Measurements from ENCODE around the gene VWA5B1. TPM values are rescaled to one million over a fixed set of nuclear protein-coding genes. Genes with fewer than 3 reads are reported as not detected.

VWA5B1 gene
- total and polyA plus RNA-seq, 2 donors (not counting 3 experiments of a cell fraction or from before 2014, with no cell fraction given), result not detected

DNA sequence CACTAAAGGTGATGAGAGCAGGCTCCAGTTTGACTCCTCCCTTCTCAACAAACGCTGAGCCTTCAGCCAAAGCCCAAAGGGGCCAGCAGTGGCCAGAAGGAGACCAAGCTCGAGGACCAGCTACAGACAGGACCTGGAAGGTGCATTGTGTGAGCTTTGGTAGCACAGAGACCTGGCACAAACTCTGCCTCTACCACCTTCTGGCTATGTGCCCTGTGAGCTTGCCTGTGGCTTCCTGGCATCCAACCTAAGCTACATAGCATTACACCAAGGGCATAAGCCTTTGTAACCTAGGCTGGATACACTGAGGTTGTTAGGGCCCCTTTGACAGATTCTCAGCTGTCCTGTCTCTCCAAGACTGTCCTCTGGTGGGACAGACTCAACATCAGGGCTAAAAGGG lies 6.6 kb upstream of the VWA5B1 start:
- no peak overlapping the region for H3K4me2 ChIP-seq (ENCODE audit: insufficient read depth, low read length)
- dilution Hi-C loops (cut with MboI; ENCODE audit: extremely low pct_ligation_motif_present, low sequenced_read_pairs), result no loop called here
- no peak overlapping the region for H2AFZ ChIP-seq (ENCODE audit: low read depth, low read length)
- H4K20me1 ChIP-seq (replicated peaks; ENCODE audit: control insufficient read depth, extremely low read depth, insufficient read depth, low read length), result no peaks in the 10 kb centered on the region
- intact Hi-C loops (cut with micrococcal nuclease), result no loop called here
- H3K79me2 ChIP-seq (ENCODE audit: control insufficient read depth, insufficient read depth, low read length), result no peaks in the 10 kb centered on the region
- FAIRE-seq, result no peak
- no peak overlapping the region for H3K4me3 ChIP-seq (replicated peaks in 1 of 3; ENCODE audit: insufficient read depth in 1 of 3, low read depth in 1 of 3, low read length in 3 of 3)
- CTCF ChIA-PET, result no interaction called here
- POLR2A ChIA-PET, result no interaction called here
- no peaks in the 10 kb centered on the region for H3K36me3 ChIP-seq (ENCODE audit: control insufficient read depth in 2 of 2, extremely low read depth in 1 of 2, insufficient read depth in 2 of 2, low read length in 2 of 2)
- no peak overlapping the region for H3K9ac ChIP-seq (replicated peaks; ENCODE audit: extremely low read depth, insufficient read depth, low read length)
- H3K27ac ChIP-seq (ENCODE audit: insufficient read depth, low read depth, low read length), result no peak overlapping the region
- BruUV-seq (replicated peaks), result no TSS peak
- TF ChIP-seq, protein P1, sequence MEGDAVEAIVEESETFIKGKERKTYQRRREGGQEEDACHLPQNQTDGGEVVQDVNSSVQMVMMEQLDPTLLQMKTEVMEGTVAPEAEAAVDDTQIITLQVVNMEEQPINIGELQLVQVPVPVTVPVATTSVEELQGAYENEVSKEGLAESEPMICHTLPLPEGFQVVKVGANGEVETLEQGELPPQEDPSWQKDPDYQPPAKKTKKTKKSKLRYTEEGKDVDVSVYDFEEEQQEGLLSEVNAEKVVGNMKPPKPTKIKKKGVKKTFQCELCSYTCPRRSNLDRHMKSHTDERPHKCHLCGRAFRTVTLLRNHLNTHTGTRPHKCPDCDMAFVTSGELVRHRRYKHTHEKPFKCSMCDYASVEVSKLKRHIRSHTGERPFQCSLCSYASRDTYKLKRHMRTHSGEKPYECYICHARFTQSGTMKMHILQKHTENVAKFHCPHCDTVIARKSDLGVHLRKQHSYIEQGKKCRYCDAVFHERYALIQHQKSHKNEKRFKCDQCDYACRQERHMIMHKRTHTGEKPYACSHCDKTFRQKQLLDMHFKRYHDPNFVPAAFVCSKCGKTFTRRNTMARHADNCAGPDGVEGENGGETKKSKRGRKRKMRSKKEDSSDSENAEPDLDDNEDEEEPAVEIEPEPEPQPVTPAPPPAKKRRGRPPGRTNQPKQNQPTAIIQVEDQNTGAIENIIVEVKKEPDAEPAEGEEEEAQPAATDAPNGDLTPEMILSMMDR (IDR thresholded peaks at IDR 0.05; ENCODE audit: extremely low read depth in 1 of 2, insufficient read depth in 1 of 2, low read depth in 1 of 2, low read length in 2 of 2), result no peak
- TF ChIP-seq MYC (IDR thresholded peaks at IDR 0.05; ENCODE audit: low read depth, low read length) (no peak), FOS (IDR thresholded peaks at IDR 0.05; ENCODE audit: borderline replicate concordance, insufficient read depth, low read length) (no peak), POLR2AphosphoS5 (IDR thresholded peaks at IDR 0.05; ENCODE audit: insufficient read depth, low read depth, low read length) (no peak), EZH2 (IDR thresholded peaks at IDR 0.05; ENCODE audit: borderline replicate concordance, low read depth, low read length, severe bottlenecking) (no peak), POLR2A (IDR thresholded peaks at IDR 0.05; ENCODE audit: low read depth, low read length) (no peak), JUN (IDR thresholded peaks at IDR 0.05; ENCODE audit: borderline replicate concordance, insufficient read depth, insufficient read length, low read depth) (no peak), GATA2 (IDR thresholded peaks at IDR 0.05; ENCODE audit: insufficient read depth, insufficient read length, low read depth, low read length) (no peak)
- TF ChIP-seq, protein P2, sequence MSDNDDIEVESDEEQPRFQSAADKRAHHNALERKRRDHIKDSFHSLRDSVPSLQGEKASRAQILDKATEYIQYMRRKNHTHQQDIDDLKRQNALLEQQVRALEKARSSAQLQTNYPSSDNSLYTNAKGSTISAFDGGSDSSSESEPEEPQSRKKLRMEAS (IDR thresholded peaks at IDR 0.05; ENCODE audit: insufficient read depth, insufficient read length), result no peak
- H3K9me3 ChIP-seq (replicated peaks; ENCODE audit: control insufficient read depth, insufficient read depth, low read length), result no peaks in the 10 kb centered on the region
- no peaks in the 10 kb centered on the region for H3K9me1 ChIP-seq (replicated peaks; ENCODE audit: control insufficient read depth, extremely low read depth, insufficient read depth, low read length)
- no peaks in the 10 kb centered on the region for H3K27me3 ChIP-seq (ENCODE audit: control insufficient read depth in 2 of 2, insufficient read depth in 2 of 2, low read length in 2 of 2)
- DNase-seq (ENCODE audit: low read depth, low spot score), result no peak
- H3K4me1 ChIP-seq (ENCODE audit: control insufficient read depth, extremely low read depth, insufficient read depth, low read length), result no peaks in the 10 kb centered on the region
